K562 (cell line): ENCODE results near the gene BRD7. TPM values are rescaled to one million over a fixed set of nuclear protein-coding genes. Genes with fewer than 3 reads are reported as not detected.

ENCODE experiments used
- BCL6 ChIP-seq: fragments of 250-450 bp; sonication (Bioruptor Pico); IDR thresholded peaks from 2 replicates; pipeline ENCODE4 v1.4.0; 2020
- BRF1 ChIP-seq: IDR thresholded peaks from 3 replicates; pipeline ENCODE4 v1.6.1; 2011; ENCODE audit warnings: borderline replicate concordance, mild to moderate bottlenecking; ENCODE audit not compliant: insufficient read length; ENCODE audit errors: extremely low read depth
- NFIC ChIP-seq: fragments of 450-650 bp; IDR thresholded peaks from 2 replicates; pipeline ENCODE4 v1.6.1; 2017; ENCODE audit warnings: mild to moderate bottlenecking, inconsistent platforms
- PKNOX1 ChIP-seq: fragments of 450-650 bp; IDR thresholded peaks from 2 replicates; pipeline ENCODE4 v1.6.1; 2016
- RAD21 ChIP-seq, 2 experiments: fragments of 250-450 bp in 1 of 2; fragments of 450-650 bp in 1 of 2; sonication (Bioruptor Pico) in 1 of 2; formaldehyde crosslinking in 1 of 2; IDR thresholded peaks in 1 of 2; conservative IDR thresholded peaks in 1 of 2; 2 replicates each; pipeline versions ENCODE4 v1.4.0 to v1.8.0; 2020 to 2022; ENCODE audit warnings: mild to moderate bottlenecking in 2 of 2, moderate library complexity in 1 of 2
- REST ChIP-seq, 2 experiments: fragments of 450-650 bp; formaldehyde crosslinking in 1 of 2; IDR thresholded peaks; 2 replicates each; pipeline versions ENCODE4 v1.4.0 to v1.6.1; 2014 to 2020; ENCODE audit warnings: mild to moderate bottlenecking in 2 of 2, borderline replicate concordance in 1 of 2, low read depth in 1 of 2
- U2AF1 ChIP-seq: fragments of 200-400 bp; formaldehyde crosslinking; optimal IDR thresholded peaks from 2 replicates; pipeline ENCODE3; 2017; ENCODE audit warnings: mild to moderate bottlenecking, low read depth, low read length, moderate library complexity
- ZNF41 ChIP-seq: fragments of 250-450 bp; sonication (Bioruptor Pico); conservative IDR thresholded peaks from 2 replicates; pipeline ENCODE4 v1.4.0; 2020; ENCODE audit warnings: mild to moderate bottlenecking
- ZNF511 ChIP-seq: sonication (generic); formaldehyde crosslinking; IDR thresholded peaks from 2 replicates; pipeline ENCODE4 v1.8.0; 2022; ENCODE audit warnings: mild to moderate bottlenecking, missing genetic modification reagents
- polyA plus RNA-seq, 8 experiments: library from polyadenylated mRNA; depleted of rRNA in 4 of 8; stranded (reverse) in 5 of 8; unstranded in 3 of 8; fragments of >200 nt; fragmentation: Nextera tagmentation in 2 of 8; fragmentation: Illumina TruSeq in 1 of 8; extraction: Ambion mirVana in 2 of 8; extraction: Trizol in 1 of 8; gene quantifications; 2 replicates each; pipeline versions ENCODE4 v1.2.1 to v1.2.3, GENCODE V29; 2011 to 2014; ENCODE audit warnings: inconsistent platforms in 1 of 8, missing spikeins in 1 of 8
- total RNA-seq, 7 experiments: library from RNA; depleted of rRNA in 6 of 7; stranded (reverse); fragments of >200 nt in 6 of 7; fragmentation: Illumina TruSeq in 2 of 7; extraction: Trizol in 2 of 7; gene quantifications; 2 replicates each; pipeline versions ENCODE4 v1.2.1 to v1.2.3, GENCODE V29; 2011 to 2021; ENCODE audit warnings: low replicate concordance in 1 of 7
- TF ChIP-seq, protein P1 (sequence below): fragments of 450-650 bp; formaldehyde crosslinking; IDR thresholded peaks from 2 replicates; pipeline ENCODE4 v1.4.0; 2020; ENCODE audit warnings: mild to moderate bottlenecking, moderate library complexity
- TF ChIP-seq, protein P2 (sequence below): fragments of 450-650 bp; formaldehyde crosslinking; IDR thresholded peaks from 2 replicates; pipeline ENCODE4 v1.4.0; 2020; ENCODE audit warnings: mild to moderate bottlenecking, moderate library complexity

Gene BRD7
- total and polyA plus RNA-seq, 9 of the 15 experiments (the other 6 are each of a cell fraction or from before 2014, with no cell fraction given): 20.6 to 101 (median 68.7) TPM

DNA sequence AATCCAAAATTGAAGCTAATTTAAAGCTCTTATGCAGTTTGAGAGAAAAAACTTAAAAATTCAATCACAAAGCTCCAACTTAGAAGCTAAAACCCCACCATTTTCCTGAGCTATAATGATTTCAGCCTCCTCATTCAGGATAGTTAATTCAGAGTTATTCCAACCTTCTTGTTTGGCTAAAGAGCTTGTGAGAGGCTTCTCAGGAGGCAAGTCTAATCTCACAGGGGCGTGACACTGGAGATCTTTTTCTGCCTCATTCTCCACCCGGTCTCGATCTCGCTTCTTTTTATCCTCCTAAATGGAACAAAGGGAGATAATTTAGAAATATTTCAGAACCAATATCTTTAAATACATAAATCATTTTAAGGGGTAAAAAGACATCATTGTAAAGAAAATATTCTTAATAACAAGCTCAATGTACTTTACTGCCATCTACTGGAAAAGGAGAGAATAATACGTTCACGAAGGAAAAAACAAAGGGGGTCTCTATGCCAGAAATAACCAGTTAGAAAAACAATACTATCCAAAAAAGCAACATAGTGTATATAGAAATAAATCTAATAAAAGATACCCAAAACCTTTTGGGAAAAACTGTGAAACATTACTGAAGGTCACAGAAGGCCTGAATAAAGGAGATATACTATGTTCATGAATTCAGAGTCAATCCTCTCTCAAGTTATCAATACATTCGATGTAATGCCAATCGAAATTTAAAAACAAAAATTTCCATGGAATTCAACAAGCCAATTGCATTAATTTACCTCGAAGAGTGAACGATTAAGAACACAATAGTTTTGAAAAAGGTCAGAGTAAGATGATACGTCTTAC lies 13.9 kb downstream of the BRD7 start (continued):
- TF ChIP-seq PKNOX1 (peak; percentile 40), RAD21 (CRISPR knock-in tag; conservative IDR thresholded peaks at IDR 0.05 in 1 of 2, IDR thresholded peaks at IDR 0.05 in 1 of 2) (peak; percentile 62 to 69), REST (IDR thresholded peaks at IDR 0.05; ENCODE audit: borderline replicate concordance) (peak; percentile 49; the same call in 1 of the 2 replicates), REST (CRISPR knock-in tag; IDR thresholded peaks at IDR 0.05; ENCODE audit: low read depth) (no peak), U2AF1 (no peak), BCL6 (CRISPR knock-in tag) (no peak), NFIC (no peak), BRF1 (no peak), ZNF41 (CRISPR knock-in tag) (no peak), ZNF511 (CRISPR knock-in tag) (no peak)
- TF ChIP-seq, protein P1, sequence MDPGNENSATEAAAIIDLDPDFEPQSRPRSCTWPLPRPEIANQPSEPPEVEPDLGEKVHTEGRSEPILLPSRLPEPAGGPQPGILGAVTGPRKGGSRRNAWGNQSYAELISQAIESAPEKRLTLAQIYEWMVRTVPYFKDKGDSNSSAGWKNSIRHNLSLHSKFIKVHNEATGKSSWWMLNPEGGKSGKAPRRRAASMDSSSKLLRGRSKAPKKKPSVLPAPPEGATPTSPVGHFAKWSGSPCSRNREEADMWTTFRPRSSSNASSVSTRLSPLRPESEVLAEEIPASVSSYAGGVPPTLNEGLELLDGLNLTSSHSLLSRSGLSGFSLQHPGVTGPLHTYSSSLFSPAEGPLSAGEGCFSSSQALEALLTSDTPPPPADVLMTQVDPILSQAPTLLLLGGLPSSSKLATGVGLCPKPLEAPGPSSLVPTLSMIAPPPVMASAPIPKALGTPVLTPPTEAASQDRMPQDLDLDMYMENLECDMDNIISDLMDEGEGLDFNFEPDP (CRISPR knock-in tag): no peak
- TF ChIP-seq, protein P2, sequence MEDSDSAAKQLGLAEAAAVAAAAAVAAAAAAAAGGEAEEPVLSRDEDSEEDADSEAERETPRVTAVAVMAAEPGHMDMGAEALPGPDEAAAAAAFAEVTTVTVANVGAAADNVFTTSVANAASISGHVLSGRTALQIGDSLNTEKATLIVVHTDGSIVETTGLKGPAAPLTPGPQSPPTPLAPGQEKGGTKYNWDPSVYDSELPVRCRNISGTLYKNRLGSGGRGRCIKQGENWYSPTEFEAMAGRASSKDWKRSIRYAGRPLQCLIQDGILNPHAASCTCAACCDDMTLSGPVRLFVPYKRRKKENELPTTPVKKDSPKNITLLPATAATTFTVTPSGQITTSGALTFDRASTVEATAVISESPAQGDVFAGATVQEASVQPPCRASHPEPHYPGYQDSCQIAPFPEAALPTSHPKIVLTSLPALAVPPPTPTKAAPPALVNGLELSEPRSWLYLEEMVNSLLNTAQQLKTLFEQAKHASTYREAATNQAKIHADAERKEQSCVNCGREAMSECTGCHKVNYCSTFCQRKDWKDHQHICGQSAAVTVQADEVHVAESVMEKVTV (CRISPR knock-in tag): peak; percentile 36; the same call in 1 of the 2 replicates
